Stimulated activated CD4-positive, alpha-beta T cell treated with anti-CD3 and anti-CD28 coated beads, Interleukin-4, amount 100 ng/mL, for 1 hour (primary cell): ENCODE data around the gene PRSS16.
"Not testable (repeated sequence)": the region's sequence is repeated elsewhere in the genome, so short reads cannot be mapped to it uniquely, and the experiment has no call there.

ENCODE experiments used
- DNase-seq: peaks from one replicate; pipeline ENCODE4 v3.0.0-alpha.2; 2020

The PRSS16 gene

GRCh38 chr6:27247133-27247836, at the start of gene PRSS16:
PRSS16 (plus strand) TSS chr6:27247701; CDS start chr6:27247738, 37 bp downstream.
- DNase-seq, result no peak

- peak; percentile 24 for DNase-seq
Observed at GRCh38 chr6:27205375-27206278, 41.9 kb upstream of the PRSS16 start.

GRCh38 chr6:27206806-27207205, 40.7 kb upstream of the PRSS16 start:
- DNase-seq, result no peak

- no peak for DNase-seq
Observed at GRCh38 chr6:27208042-27208441, 39.5 kb upstream of the PRSS16 start.

GRCh38 chr6:27209196-27209595, 38.3 kb upstream of the PRSS16 start:
- no peak for DNase-seq

- DNase-seq, result no peak
Observed at GRCh38 chr6:27209659-27210269, 37.7 kb upstream of the PRSS16 start.

GRCh38 chr6:27213091-27213517, 34.4 kb upstream of the PRSS16 start:
- not testable (repeated sequence) for DNase-seq

GRCh38 chr6:27213544-27214125, 33.9 kb upstream of the PRSS16 start:
- no peak for DNase-seq

GRCh38 chr6:27214126-27214601, 33.3 kb upstream of the PRSS16 start:
- no peak for DNase-seq

GRCh38 chr6:27216874-27217273, 30.6 kb upstream of the PRSS16 start:
- DNase-seq, result no peak

- not testable (repeated sequence) for DNase-seq
Observed at GRCh38 chr6:27222971-27223370, 24.5 kb upstream of the PRSS16 start.

- DNase-seq, result no peak
Observed at GRCh38 chr6:27224729-27225128, 22.8 kb upstream of the PRSS16 start.

GRCh38 chr6:27228963-27229477, 18.5 kb upstream of the PRSS16 start:
- DNase-seq, result no peak

- DNase-seq, result no peak
Observed at GRCh38 chr6:27230758-27231111, 16.8 kb upstream of the PRSS16 start.

- no peak for DNase-seq
Observed at GRCh38 chr6:27234576-27234975, 12.9 kb upstream of the PRSS16 start.

- peak; percentile 53 for DNase-seq
Observed at GRCh38 chr6:27237089-27237803, 10.3 kb upstream of the PRSS16 start.

- no peak for DNase-seq
Observed at GRCh38 chr6:27238010-27238983, 9.2 kb upstream of the PRSS16 start.

- DNase-seq, result no peak
Observed at GRCh38 chr6:27239258-27239657, 8.2 kb upstream of the PRSS16 start.

- no peak for DNase-seq
Observed at GRCh38 chr6:27241443-27241842, 6.1 kb upstream of the PRSS16 start.

GRCh38 chr6:27242589-27243265, 4.8 kb upstream of the PRSS16 start:
- no peak for DNase-seq
